ENCODE results near the gene C2orf92.

The C2orf92 gene

GRCh38 chr2:97662386-97662894 lies 7.1 kb upstream of the C2orf92 start:
- POLR2A ChIA-PET: interaction anchor here (0.9 to 1.8 kb wide), 4 partner anchors 9 to 16 kb away, joined by 4 to 23 read pairs (median 6); partner anchors contain the start of gene COX5B
- peak overlapping the region; percentile 70 for H3K4me3 ChIP-seq (ENCODE audit: low read depth, low read length)
- TF ChIP-seq CTCF (IDR thresholded peaks at IDR 0.05; ENCODE audit: insufficient read depth, low read length, missing control alignments): no peak
- no peak for DNase-seq (ENCODE audit: low read depth, low spot score)
- CTCF ChIA-PET: interaction anchor here (1.0 to 7.6 kb wide), 6 partner anchors 9 to 72 kb away, joined by 6 to 87 read pairs (median 22); partner anchors contain the start of gene COX5B

- H3K4me3 ChIP-seq (ENCODE audit: low read depth, low read length): peak overlapping the region; percentile 70
- TF ChIP-seq CTCF (IDR thresholded peaks at IDR 0.05; ENCODE audit: insufficient read depth, low read length, missing control alignments): no peak
- CTCF ChIA-PET: interaction anchor here (1.0 to 7.6 kb wide), 7 partner anchors 9 to 72 kb away, joined by 5 to 87 read pairs (median 11); partner anchors contain the start of gene COX5B
- DNase-seq (ENCODE audit: low read depth, low spot score): peak; percentile 63
- POLR2A ChIA-PET: interaction anchor here (0.9 to 1.8 kb wide), 4 partner anchors 9 to 17 kb away, joined by 4 to 23 read pairs (median 6); partner anchors contain the start of gene COX5B
Observed at GRCh38 chr2:97662895-97663625, 6.5 kb upstream of the C2orf92 start.

- TF ChIP-seq CTCF (IDR thresholded peaks at IDR 0.05; ENCODE audit: insufficient read depth, low read length, missing control alignments): no peak
- H3K4me3 ChIP-seq (ENCODE audit: low read depth, low read length): peak overlapping the region; percentile 70
- no peak for DNase-seq (ENCODE audit: low read depth, low spot score)
- CTCF ChIA-PET: interaction anchor here (1.0 to 7.6 kb wide), 7 partner anchors 9 to 73 kb away, joined by 3 to 87 read pairs (median 12); partner anchors contain the start of gene COX5B
- POLR2A ChIA-PET: interaction anchor here (1.0 to 2.2 kb wide), 4 partner anchors 15 to 18 kb away, joined by 4 to 23 read pairs (median 14); partner anchors contain the start of gene COX5B
Observed at GRCh38 chr2:97663626-97663961, 5.9 kb upstream of the C2orf92 start.

- peak; percentile 31 for TF ChIP-seq CTCF (IDR thresholded peaks at IDR 0.05; ENCODE audit: insufficient read depth, low read length, missing control alignments)
- DNase-seq (ENCODE audit: low read depth, low spot score): peak; percentile 81
- ChIA-PET CTCF (interaction anchor here (0.9 to 7.6 kb wide), 10 partner anchors 9 to 73 kb away, joined by 3 to 87 read pairs (median 7); partner anchors contain the start of gene COX5B), POLR2A (interaction anchor here (1.0 to 2.2 kb wide), 3 partner anchors 9 to 18 kb away, joined by 3 to 22 read pairs (median 4); partner anchors contain the start of gene COX5B)
- H3K4me3 ChIP-seq (ENCODE audit: low read depth, low read length): peak within 1 kb of the TSS; percentile 70
Observed at GRCh38 chr2:97663962-97664635, 5.4 kb upstream of the C2orf92 start, which contains the start of gene ACTR1B. ACTR1B (minus strand) TSS chr2:97664044; CDS start chr2:97663890, 154 bp downstream.

GRCh38 chr2:97664636-97664970 lies 4.9 kb upstream of the C2orf92 start:
- no peak for DNase-seq (ENCODE audit: low read depth, low spot score)
- TF ChIP-seq CTCF (IDR thresholded peaks at IDR 0.05; ENCODE audit: insufficient read depth, low read length, missing control alignments): no peak
- H3K4me3 ChIP-seq (ENCODE audit: low read depth, low read length): peak overlapping the region; percentile 70
- POLR2A ChIA-PET: interaction anchor here (1.0 to 2.2 kb wide), 3 partner anchors 8 to 19 kb away, joined by 3 to 22 read pairs (median 4); partner anchors contain the start of gene COX5B
- CTCF ChIA-PET: interaction anchor here (0.6 to 7.6 kb wide), 10 partner anchors 8 to 74 kb away, joined by 3 to 87 read pairs (median 7); partner anchors contain the start of gene COX5B
